Caco-2 (cell line): ENCODE measurements around the gene THOC2. TPM values are rescaled to one million over a fixed set of nuclear protein-coding genes. Genes with fewer than 3 reads are reported as not detected.
"Not testable (repeated sequence)": the region's sequence is repeated elsewhere in the genome, so short reads cannot be mapped to it uniquely, and the experiment has no call there.

Source experiments
- BruUV-seq: library from RNA; stranded (reverse); fragments of 400-500 nt; replicated peaks from 2 replicates; lab custom pipeline; 2021; lab: Mats Ljungman, UMichigan
- CTCF ChIA-PET: fragments of 300-600 bp; sonication (Branson Sonifier 250); formaldehyde crosslinking; loops from one replicate; lab custom pipeline; 2022; ENCODE audit warnings: antibody characterized with exemption; lab: Charles Lee
- POLR2A ChIA-PET: fragments of 300-600 bp; sonication (Branson Sonifier 250); formaldehyde crosslinking; loops from one replicate; lab custom pipeline; 2022; ENCODE audit warnings: antibody characterized with exemption; lab: Charles Lee
- DNase-seq, 2 experiments: peaks; one replicate each; pipeline versions ENCODE4 v3.0.0 to v3.0.0-alpha.2; 2020 to 2022
- H3K27me3 ChIP-seq: replicated peaks from 2 replicates; pipeline ENCODE4 v1.6.0; 2011; ENCODE audit warnings: low read length; ENCODE audit not compliant: control insufficient read depth, insufficient read depth
- H3K36me3 ChIP-seq: 2 replicates; pipeline ENCODE4 v1.5.1; 2011; ENCODE audit warnings: low read length; ENCODE audit not compliant: control insufficient read depth, insufficient read depth
- H3K4me1 ChIP-seq: fragments of 250-450 bp; sonication (Bioruptor Pico); 2 replicates; pipeline ENCODE4 v1.5.1; 2020; ENCODE audit warnings: mild to moderate bottlenecking
- H3K4me3 ChIP-seq: 2 replicates; pipeline ENCODE4 v1.5.1; 2011; ENCODE audit warnings: low read depth, mild to moderate bottlenecking, control low read depth, low read length
- H3K9me3 ChIP-seq: fragments of 250-450 bp; sonication (Bioruptor Pico); 2 replicates; pipeline ENCODE4 v1.5.1; 2020; ENCODE audit warnings: mild to moderate bottlenecking, moderate library complexity
- H3K27ac Mint-ChIP-seq: one replicate; pipeline ENCODE4 v1.8.0; 2022; ENCODE audit warnings: mixed read lengths; ENCODE audit not compliant: unreplicated experiment
- H3K27me3 Mint-ChIP-seq: one replicate; pipeline ENCODE4 v1.8.0; 2022; ENCODE audit warnings: mixed read lengths; ENCODE audit not compliant: insufficient read depth, unreplicated experiment
- H3K36me3 Mint-ChIP-seq: one replicate; pipeline ENCODE4 v1.8.0; 2022; ENCODE audit warnings: mild to moderate bottlenecking, mixed read lengths; ENCODE audit not compliant: insufficient read depth, unreplicated experiment
- H3K4me1 Mint-ChIP-seq: one replicate; pipeline ENCODE4 v1.8.0; 2022; ENCODE audit warnings: low read depth, mixed read lengths; ENCODE audit not compliant: unreplicated experiment
- H3K4me3 Mint-ChIP-seq: one replicate; pipeline ENCODE4 v1.8.0; 2022; ENCODE audit warnings: mild to moderate bottlenecking, moderate library complexity, mixed read lengths; ENCODE audit not compliant: unreplicated experiment
- H3K9me3 Mint-ChIP-seq: one replicate; pipeline ENCODE4 v1.8.0; 2022; ENCODE audit warnings: mixed read lengths; ENCODE audit not compliant: unreplicated experiment
- intact Hi-C: fragments of 100-400 bp; cut with micrococcal nuclease; formaldehyde crosslinking; loops from one replicate; pipeline ENCODE4 v1.10.0; 2022; ENCODE audit not compliant: unreplicated experiment
- total RNA-seq: library from RNA; stranded (reverse); gene quantifications from 2 replicates; pipeline ENCODE4 v1.2.3, GENCODE V29; 2022
- TF ChIP-seq, protein P1 (sequence below), 2 experiments: fragments of 200-600 bp in 1 of 2; IDR thresholded peaks; 1 replicate in 1 of 2; 2 replicates in 1 of 2; pipeline versions ENCODE4 v1.5.1 to v1.8.0; 2011 to 2022; ENCODE audit warnings: antibody characterized with exemption in 1 of 2, control low read depth in 1 of 2, inconsistent platforms in 1 of 2, low read depth in 1 of 2, low read length in 1 of 2, mild to moderate bottlenecking in 1 of 2, moderate library complexity in 1 of 2; ENCODE audit not compliant: insufficient read depth in 1 of 2, severe bottlenecking in 1 of 2, unreplicated experiment in 1 of 2

The THOC2 gene
- total RNA-seq, 1 experiment from 2014 or later = 85.4 TPM

DNA sequence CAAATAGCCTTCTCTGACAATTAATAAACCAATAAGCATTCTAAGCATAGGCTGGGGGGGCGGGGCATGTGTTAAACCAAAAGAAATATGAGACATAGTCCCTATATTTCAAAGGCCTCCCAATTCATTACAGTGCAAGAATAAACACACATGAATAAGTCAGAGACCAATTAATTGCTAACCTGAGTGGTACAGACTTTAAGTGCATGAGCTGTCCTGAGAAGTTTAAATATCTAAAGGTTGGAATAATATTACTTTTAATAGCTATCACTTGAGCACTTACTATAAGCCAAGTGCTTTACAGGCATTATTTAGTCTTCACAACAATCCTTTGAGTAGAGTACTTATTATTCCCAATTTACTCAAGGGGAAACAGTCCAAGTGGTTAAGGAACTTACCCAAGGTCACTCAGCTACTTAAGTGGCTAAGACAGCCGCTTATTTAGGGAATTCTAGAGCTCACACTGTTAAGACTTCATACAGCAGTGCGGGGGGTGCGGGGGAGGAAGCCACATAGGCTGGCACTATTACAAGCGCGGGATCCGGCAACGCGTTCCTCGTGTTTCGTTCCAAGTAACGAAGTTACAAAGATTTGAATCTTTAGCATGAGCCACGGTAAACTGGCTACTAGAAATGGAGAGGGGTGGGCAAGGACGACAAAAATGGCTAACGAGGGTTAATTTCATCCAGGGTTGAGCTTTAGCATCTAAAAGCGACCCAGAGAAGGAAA, 1.4 kb downstream of the THOC2 start:
- intact Hi-C loops = loop anchor here (5.0 kb wide), 1 partner anchor 279 kb away; no protein-coding TSS in a partner anchor
- H3K4me3 Mint-ChIP-seq = peak overlapping the region; percentile 94

DNA sequence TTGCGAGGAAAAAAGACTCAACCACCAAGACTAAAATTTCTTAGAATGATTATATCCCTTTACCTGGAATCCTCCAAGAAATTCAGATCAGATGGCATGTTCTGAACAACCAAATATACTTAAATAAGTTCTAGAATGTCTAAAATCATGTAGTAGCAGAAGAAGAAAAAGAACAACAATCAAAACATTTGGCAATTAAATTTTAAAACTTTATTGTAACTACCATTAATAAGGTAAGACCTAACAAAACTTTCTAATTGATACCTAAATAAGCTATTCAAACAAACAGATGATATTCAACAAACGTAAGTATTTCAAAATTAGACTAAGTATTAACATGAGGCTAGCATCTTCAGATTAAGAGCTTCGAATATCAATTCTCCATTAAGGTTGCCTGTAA, 4.3 kb downstream of the THOC2 start:
- Histone ChIP-seq H3K4me1 (no peaks in the 10 kb centered on the region), H3K9me3 (no peaks in the 10 kb centered on the region), H3K4me3 (no peak overlapping the region), H3K27me3 (no peaks in the 10 kb centered on the region), H3K36me3 (no peaks in the 10 kb centered on the region)
- TF ChIP-seq, protein P1, sequence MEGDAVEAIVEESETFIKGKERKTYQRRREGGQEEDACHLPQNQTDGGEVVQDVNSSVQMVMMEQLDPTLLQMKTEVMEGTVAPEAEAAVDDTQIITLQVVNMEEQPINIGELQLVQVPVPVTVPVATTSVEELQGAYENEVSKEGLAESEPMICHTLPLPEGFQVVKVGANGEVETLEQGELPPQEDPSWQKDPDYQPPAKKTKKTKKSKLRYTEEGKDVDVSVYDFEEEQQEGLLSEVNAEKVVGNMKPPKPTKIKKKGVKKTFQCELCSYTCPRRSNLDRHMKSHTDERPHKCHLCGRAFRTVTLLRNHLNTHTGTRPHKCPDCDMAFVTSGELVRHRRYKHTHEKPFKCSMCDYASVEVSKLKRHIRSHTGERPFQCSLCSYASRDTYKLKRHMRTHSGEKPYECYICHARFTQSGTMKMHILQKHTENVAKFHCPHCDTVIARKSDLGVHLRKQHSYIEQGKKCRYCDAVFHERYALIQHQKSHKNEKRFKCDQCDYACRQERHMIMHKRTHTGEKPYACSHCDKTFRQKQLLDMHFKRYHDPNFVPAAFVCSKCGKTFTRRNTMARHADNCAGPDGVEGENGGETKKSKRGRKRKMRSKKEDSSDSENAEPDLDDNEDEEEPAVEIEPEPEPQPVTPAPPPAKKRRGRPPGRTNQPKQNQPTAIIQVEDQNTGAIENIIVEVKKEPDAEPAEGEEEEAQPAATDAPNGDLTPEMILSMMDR (IDR thresholded peaks at IDR 0.05; ENCODE audit: insufficient read depth in 1 of 2, low read depth in 1 of 2, low read length in 1 of 2, severe bottlenecking in 1 of 2, unreplicated experiment in 1 of 2) = no peak
- Mint-ChIP-seq H3K27ac (no peak overlapping the region), H3K9me3 (no peaks in the 10 kb centered on the region), H3K36me3 (peaks cover 5% of the 10 kb centered on the region), H3K4me3 (no peak overlapping the region), H3K4me1 (no peaks in the 10 kb centered on the region), H3K27me3 (no peaks in the 10 kb centered on the region)
- no peak for DNase-seq
- ChIA-PET CTCF (interaction anchor here (0.6 kb wide), 1 partner anchor 49 kb away, joined by 6 read pairs; no protein-coding TSS in a partner anchor), POLR2A (no interaction called here)
- intact Hi-C loops = no loop called here
- no TSS peak for BruUV-seq

More for the DNA sequence above, 1.4 kb downstream of the THOC2 start:
- Histone ChIP-seq H3K36me3 (no peaks in the 10 kb centered on the region), H3K27me3 (no peaks in the 10 kb centered on the region), H3K4me3 (peak overlapping the region; percentile 63), H3K4me1 (no peaks in the 10 kb centered on the region; the same call in 1 of the 2 replicates), H3K9me3 (no peaks in the 10 kb centered on the region)
- TF ChIP-seq, protein P1 (IDR thresholded peaks at IDR 0.05; ENCODE audit: insufficient read depth in 1 of 2, low read depth in 1 of 2, low read length in 1 of 2, severe bottlenecking in 1 of 2, unreplicated experiment in 1 of 2) = no peak
- Mint-ChIP-seq H3K36me3 (peaks cover 5% of the 10 kb centered on the region), H3K4me1 (no peaks in the 10 kb centered on the region), H3K9me3 (no peaks in the 10 kb centered on the region), H3K27me3 (no peaks in the 10 kb centered on the region), H3K27ac (peak overlapping the region; percentile 99)
- no TSS peak for BruUV-seq
- no peak for DNase-seq
- ChIA-PET CTCF (interaction anchor here (0.8 kb wide), 1 partner anchor 46 kb away, joined by 6 read pairs; no protein-coding TSS in a partner anchor), POLR2A (interaction anchor here (0.5 kb wide), 1 partner anchor 54 kb away, joined by 3 read pairs; no protein-coding TSS in a partner anchor)

DNA sequence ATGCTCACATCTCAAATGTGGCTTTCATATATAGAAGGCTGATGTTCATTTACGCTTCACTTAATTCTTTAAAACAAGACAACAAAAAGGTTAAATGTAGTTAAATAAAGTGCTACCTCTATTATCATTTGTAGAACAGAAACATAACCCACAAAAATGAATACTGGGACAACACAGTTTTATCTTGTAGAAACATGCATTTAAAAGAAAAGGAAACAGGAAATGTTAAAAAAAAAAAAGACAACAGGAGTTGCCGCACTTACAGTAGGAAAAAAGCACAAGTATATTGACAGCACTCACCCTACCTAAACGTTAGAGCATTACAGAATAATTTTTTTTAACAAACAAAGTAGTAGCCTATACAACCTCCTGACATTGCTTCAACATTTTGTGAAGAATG, 4.8 kb downstream of the THOC2 start:
- no peak for DNase-seq
- ChIA-PET POLR2A (no interaction called here), CTCF (interaction anchor here (0.6 kb wide), 1 partner anchor 50 kb away, joined by 6 read pairs; no protein-coding TSS in a partner anchor)
- TF ChIP-seq, protein P1 (IDR thresholded peaks at IDR 0.05; ENCODE audit: insufficient read depth in 1 of 2, low read depth in 1 of 2, low read length in 1 of 2, severe bottlenecking in 1 of 2, unreplicated experiment in 1 of 2) = no peak
- Histone ChIP-seq H3K9me3 (no peaks in the 10 kb centered on the region), H3K4me3 (no peak overlapping the region), H3K27me3 (no peaks in the 10 kb centered on the region), H3K36me3 (no peaks in the 10 kb centered on the region), H3K4me1 (no peaks in the 10 kb centered on the region)
- Mint-ChIP-seq H3K27ac (no peak overlapping the region), H3K27me3 (no peaks in the 10 kb centered on the region), H3K9me3 (no peaks in the 10 kb centered on the region), H3K4me1 (no peaks in the 10 kb centered on the region), H3K4me3 (no peak overlapping the region), H3K36me3 (peaks cover 5% of the 10 kb centered on the region)
- intact Hi-C loops = no loop called here
- BruUV-seq = no TSS peak

DNA sequence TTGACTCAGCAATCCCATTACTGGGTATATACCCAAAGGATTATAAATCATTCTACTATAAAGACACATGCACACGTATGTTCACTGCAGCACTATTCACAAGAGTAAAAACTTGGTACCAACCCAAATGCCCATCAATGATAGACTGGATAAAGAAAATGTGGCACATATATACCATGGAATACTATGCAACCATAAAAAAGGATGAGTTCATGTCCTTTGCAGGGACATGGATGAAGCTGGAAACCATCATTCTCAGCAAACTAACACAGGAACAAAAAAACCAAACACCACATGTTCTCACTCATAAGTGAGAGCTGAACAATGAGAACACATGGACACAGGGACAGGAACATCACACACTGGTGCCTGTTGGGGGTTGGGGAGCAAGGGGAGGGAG, 10.7 kb downstream of the THOC2 start:
- BruUV-seq, H3K4me1 ChIP-seq, DNase-seq, H3K4me3 Mint-ChIP-seq, H3K9me3 Mint-ChIP-seq, POLR2A ChIA-PET, H3K27me3 ChIP-seq, H3K9me3 ChIP-seq, H3K36me3 Mint-ChIP-seq, H3K4me3 ChIP-seq, CTCF ChIA-PET, H3K36me3 ChIP-seq, H3K27ac Mint-ChIP-seq, H3K27me3 Mint-ChIP-seq, H3K4me1 Mint-ChIP-seq, intact Hi-C loops: not testable (repeated sequence)
